K562 (cell line): ENCODE measurements around the gene KPTN. TPM values are rescaled to one million over a fixed set of nuclear protein-coding genes. Genes with fewer than 3 reads are reported as not detected.

Source experiments
- ATAC-seq: fragments of 200-7000 bp; cut with Tn5 transposase; 3 replicates; pipeline ENCODE4 v1.9.1; 2020; ENCODE audit warnings: moderate library complexity
- BruUV-seq: library from RNA; stranded (reverse); fragments of 400-500 nt; replicated peaks from 2 replicates; lab custom pipeline; 2021; lab: Mats Ljungman, UMichigan
- CTCF ChIA-PET: fragments of 300-600 bp; formaldehyde crosslinking; extraction: SDS; loops from one replicate; lab custom pipeline; 2021; ENCODE audit warnings: low intra/inter-chr PET ratio; lab: Yijun Ruan, JAX
- POLR2A ChIA-PET: fragments of 300-600, 350-650 bp; sonication (Branson Sonifier 250); formaldehyde crosslinking; extraction: SDS; loops from one replicate; lab custom pipeline; 2021; ENCODE audit warnings: antibody characterized with exemption, inconsistent platforms; lab: Yijun Ruan, JAX
- DNase-seq, 4 experiments: peaks; one replicate each; pipeline versions ENCODE4 v3.0.0 to v3.0.0-alpha.2; 2011 to 2018; ENCODE audit warnings: low spot score in 3 of 4, mixed read lengths in 3 of 4; ENCODE audit errors: extremely low read depth in 1 of 4
- FAIRE-seq: peaks from 2 replicates; lab custom pipeline; 2011; peaks lifted over from hg19 to GRCh38; lab: Jason Lieb, UNC
- H2AFZ ChIP-seq: 2 replicates; pipeline ENCODE4 v1.6.0; 2011; ENCODE audit warnings: low read depth, low read length, control low read depth, inconsistent platforms
- H3K27ac ChIP-seq: fragments of 200-600 bp; 3 replicates; pipeline ENCODE4 v1.8.0; 2011; ENCODE audit warnings: low read depth, mild to moderate bottlenecking, control low read depth, inconsistent platforms, low read length, moderate library complexity, mixed read lengths; ENCODE audit errors: extremely low read depth
- H3K27me3 ChIP-seq, 2 experiments: fragments of 300-600 bp in 1 of 2; 2 replicates in 1 of 2; 3 replicates in 1 of 2; pipeline versions ENCODE4 v1.6.0 to v1.8.0; 2011; ENCODE audit warnings: inconsistent platforms in 2 of 2, low read length in 2 of 2, mild to moderate bottlenecking in 1 of 2, mixed read lengths in 1 of 2, moderate library complexity in 1 of 2; ENCODE audit not compliant: control insufficient read depth in 2 of 2, insufficient read depth in 2 of 2
- H3K36me3 ChIP-seq: fragments of 300-600 bp; 3 replicates; pipeline ENCODE4 v1.8.0; 2011; ENCODE audit warnings: mild to moderate bottlenecking, low read length, inconsistent platforms; ENCODE audit not compliant: control insufficient read depth, insufficient read depth
- H3K4me1 ChIP-seq, 2 experiments: fragments of 200-600 bp in 1 of 2; replicated peaks in 1 of 2; 2 replicates in 1 of 2; 3 replicates in 1 of 2; pipeline versions ENCODE4 v1.5.1 to v1.8.0; 2011; ENCODE audit warnings: inconsistent platforms in 2 of 2, low read length in 2 of 2, mild to moderate bottlenecking in 1 of 2, mixed read lengths in 1 of 2, moderate library complexity in 1 of 2; ENCODE audit not compliant: control insufficient read depth in 2 of 2, insufficient read depth in 2 of 2
- H3K4me2 ChIP-seq: 2 replicates; pipeline ENCODE4 v1.6.1; 2011; ENCODE audit warnings: low read length, control low read depth, inconsistent platforms, mixed read lengths; ENCODE audit not compliant: insufficient read depth
- H3K4me3 ChIP-seq: fragments of 200-600 bp; sonication (generic), shearing (Covaris generic); 2 replicates; pipeline ENCODE4 v1.5.1; 2016; ENCODE audit warnings: control low read depth, inconsistent platforms
- H3K79me2 ChIP-seq: fragments of 200-600 bp; 3 replicates; pipeline ENCODE4 v1.8.0; 2011; ENCODE audit warnings: low read length, inconsistent platforms; ENCODE audit not compliant: control insufficient read depth, insufficient read depth
- H3K9ac ChIP-seq, 2 experiments: 2 replicates each; pipeline versions ENCODE4 v1.6.0 to v1.6.1; 2011; ENCODE audit warnings: low read depth in 2 of 2, low read length in 2 of 2, control low read depth in 1 of 2, inconsistent platforms in 1 of 2, mild to moderate bottlenecking in 1 of 2, mixed read lengths in 1 of 2; ENCODE audit not compliant: insufficient read depth in 1 of 2
- H3K9me1 ChIP-seq: one replicate; pipeline ENCODE4 v1.6.0; 2011; ENCODE audit warnings: inconsistent platforms, mild to moderate bottlenecking, low read length, moderate library complexity; ENCODE audit not compliant: control insufficient read depth, insufficient read depth
- H3K9me3 ChIP-seq: replicated peaks from 2 replicates; pipeline ENCODE4 v1.5.1; 2011; ENCODE audit warnings: low read depth, low read length, inconsistent platforms; ENCODE audit not compliant: control insufficient read depth, insufficient read depth
- H4K20me1 ChIP-seq: replicated peaks from 2 replicates; pipeline ENCODE4 v1.6.1; 2011; ENCODE audit warnings: low read length, inconsistent platforms, mixed read lengths; ENCODE audit not compliant: control insufficient read depth, insufficient read depth
- ADNP ChIP-seq: fragments of 200-800 bp; sonication (Bioruptor generic); IDR thresholded peaks from 2 replicates; pipeline ENCODE4 v1.6.1; 2016; ENCODE audit warnings: missing genetic modification characterization, missing compliant biosample characterization
- EWSR1 ChIP-seq: fragments of 450-650 bp; IDR thresholded peaks from 2 replicates; pipeline ENCODE4 v1.6.1; 2018; ENCODE audit warnings: borderline replicate concordance, mild to moderate bottlenecking, low read depth, moderate library complexity; ENCODE audit not compliant: partially characterized antibody
- FOXK1 ChIP-seq: sonication (generic); formaldehyde crosslinking; IDR thresholded peaks from 2 replicates; pipeline ENCODE4 v1.8.0; 2022; ENCODE audit warnings: missing genetic modification reagents, mild to moderate bottlenecking, borderline replicate concordance
- FOXM1 ChIP-seq, 2 experiments: fragments of 450-650 bp in 1 of 2; sonication (generic) in 1 of 2; formaldehyde crosslinking in 1 of 2; IDR thresholded peaks; 2 replicates each; pipeline versions ENCODE4 v1.6.1 to v1.9.0; 2017 to 2022; ENCODE audit warnings: low read depth in 2 of 2, mild to moderate bottlenecking in 2 of 2, missing genetic modification reagents in 1 of 2, moderate library complexity in 1 of 2
- HEY1 ChIP-seq: fragments of 250-450 bp; sonication (Bioruptor Pico); IDR thresholded peaks from 2 replicates; pipeline ENCODE4 v1.5.0; 2020; ENCODE audit warnings: mild to moderate bottlenecking, moderate library complexity, borderline replicate concordance
- ILF3 ChIP-seq: fragments of 450-650 bp; IDR thresholded peaks from 2 replicates; pipeline ENCODE4 v1.6.1; 2018; ENCODE audit warnings: antibody characterized with exemption, mild to moderate bottlenecking, moderate library complexity, borderline replicate concordance
- KDM1A ChIP-seq, 2 experiments: fragments of 450-650 bp; IDR thresholded peaks; 2 replicates each; pipeline ENCODE4 v1.6.1; 2016; ENCODE audit warnings: mild to moderate bottlenecking in 2 of 2
- MTA1 ChIP-seq: fragments of 450-650 bp; IDR thresholded peaks from 2 replicates; pipeline ENCODE4 v1.6.1; 2017; ENCODE audit warnings: borderline replicate concordance
- NFE2 ChIP-seq: IDR thresholded peaks from 2 replicates; pipeline ENCODE4 v1.6.1; 2014; ENCODE audit warnings: antibody characterized with exemption, low read depth
- SAP30 ChIP-seq: fragments of 200-600 bp; sonication (generic); IDR thresholded peaks from 2 replicates; pipeline ENCODE4 v1.6.1; 2012; ENCODE audit warnings: borderline replicate concordance, low read depth, mild to moderate bottlenecking, moderate library complexity, low read length, control low read depth, inconsistent platforms; ENCODE audit not compliant: insufficient read depth, poor library complexity, severe bottlenecking
- TAF7 ChIP-seq: fragments of 450-650 bp; IDR thresholded peaks from 2 replicates; pipeline ENCODE4 v1.6.1; 2016; ENCODE audit warnings: missing genetic modification characterization, missing compliant biosample characterization
- TFAP4 ChIP-seq: sonication (generic); formaldehyde crosslinking; IDR thresholded peaks from 2 replicates; pipeline ENCODE4 v1.8.0; 2022; ENCODE audit warnings: missing genetic modification reagents, mild to moderate bottlenecking, moderate library complexity, borderline replicate concordance
- ZBTB5 ChIP-seq: fragments of 450-650 bp; IDR thresholded peaks from 2 replicates; pipeline ENCODE4 v1.6.1; 2017; ENCODE audit warnings: antibody characterized with exemption
- ZNF280B ChIP-seq: fragments of 250-450 bp; sonication (Bioruptor Pico); IDR thresholded peaks from 2 replicates; pipeline ENCODE4 v1.5.1; 2021; ENCODE audit warnings: mild to moderate bottlenecking
- WGBS: fragments of 100-300 bp; shearing (Covaris generic); methylation state at CpG from one replicate; pipeline ENCODE4 v1.1.6; 2016; ENCODE audit warnings: low coverage, mixed read lengths; ENCODE audit not compliant: insufficient coverage; ENCODE audit errors: missing lambda C conversion rate; 5-methylcytosine and 5-hydroxymethylcytosine counted together
- in situ Hi-C: fragments of 300-500 bp; cut with MboI; formaldehyde crosslinking; loops from 4 replicates; pipeline ENCODE4 v1.15.0; 2018; ENCODE audit warnings: inconsistent platforms, mixed read lengths
- intact Hi-C: fragments of 100-400 bp; cut with micrococcal nuclease; formaldehyde crosslinking; loops from 2 replicates; pipeline ENCODE4 v1.14.2; 2022
- polyA plus RNA-seq, 8 experiments: library from polyadenylated mRNA; depleted of rRNA in 4 of 8; stranded (reverse) in 5 of 8; unstranded in 3 of 8; fragments of >200 nt; fragmentation: Nextera tagmentation in 2 of 8; fragmentation: Illumina TruSeq in 1 of 8; extraction: Ambion mirVana in 2 of 8; extraction: Trizol in 1 of 8; gene quantifications; 2 replicates each; pipeline versions ENCODE4 v1.2.1 to v1.2.3, GENCODE V29; 2011 to 2014; ENCODE audit warnings: inconsistent platforms in 1 of 8, missing spikeins in 1 of 8
- total RNA-seq, 7 experiments: library from RNA; depleted of rRNA in 6 of 7; stranded (reverse); fragments of >200 nt in 6 of 7; fragmentation: Illumina TruSeq in 2 of 7; extraction: Trizol in 2 of 7; gene quantifications; 2 replicates each; pipeline versions ENCODE4 v1.2.1 to v1.2.3, GENCODE V29; 2011 to 2021; ENCODE audit warnings: low replicate concordance in 1 of 7

Gene KPTN
- total and polyA plus RNA-seq, 9 of the 15 experiments (the other 6 are each of a cell fraction or from before 2014, with no cell fraction given): 0.56 to 18.2 (median 8.5) TPM

- no peak for TF ChIP-seq EWSR1
Observed at GRCh38 chr19:47480658-47481057, 3.4 kb downstream of the KPTN start (continued).

- WGBS: 6% methylated on average over 14 of the region's 39 CpGs
- CTCF ChIA-PET: no interaction called here
- Histone ChIP-seq H3K9me3 (no peaks in the 10 kb centered on the region), H4K20me1 (no peaks in the 10 kb centered on the region), H3K4me1 (peaks cover 7 to 37% of the 10 kb centered on the region in 2 experiments; a peak in 3 of 5 replicates), H3K9me1 (no peaks in the 10 kb centered on the region), H3K36me3 (no peaks in the 10 kb centered on the region), H3K4me2 (peak overlapping the region; percentile 51), H2AFZ (peak overlapping the region; percentile 87), H3K4me3 (peak overlapping the region; percentile 27), H3K27me3 (no peaks in the 10 kb centered on the region), H3K27ac (0 out of 3 replicates have a peak overlapping the region, but pooled peaks have one; percentile 32), H3K9ac (peak overlapping the region; percentile 26 to 89; a peak in 3 of 4 replicates), H3K79me2 (peaks cover 7% of the 10 kb centered on the region)
- in situ Hi-C loops: no loop called here
- intact Hi-C loops: loop anchor here (5.0 kb wide), 2 partner anchors 37 to 43 kb away; partner anchors contain the start of gene NAPA
- no TSS peak for BruUV-seq
- POLR2A ChIA-PET: interaction anchor here (0.6 to 1.7 kb wide), 6 partner anchors 11 to 1002 kb away, joined by 3 to 5 read pairs (median 4); no protein-coding TSS in a partner anchor
- peak; percentile 88 to 97 (median 97) for DNase-seq
- ATAC-seq: peak; percentile 86
- peak; percentile 32 for FAIRE-seq
- no peak for TF ChIP-seq NFE2
- no peak for TF ChIP-seq HEY1 (CRISPR knock-in tag)
- TF ChIP-seq MTA1: no peak
- TF ChIP-seq ZBTB5: no peak
- no peak for TF ChIP-seq FOXM1 (IDR thresholded peaks at IDR 0.05; ENCODE audit: low read depth)
- no peak for TF ChIP-seq FOXM1 (CRISPR knock-in tag; IDR thresholded peaks at IDR 0.05; ENCODE audit: low read depth)
- no peak for TF ChIP-seq KDM1A (IDR thresholded peaks at IDR 0.05)
- no peak for TF ChIP-seq ADNP
- TF ChIP-seq SAP30: no peak
- no peak for TF ChIP-seq ILF3
- TF ChIP-seq TFAP4 (CRISPR knock-in tag): peak; percentile 43; the same call in 1 of the 2 replicates
- TF ChIP-seq ZNF280B (CRISPR knock-in tag): no peak
- TF ChIP-seq TAF7 (tag): no peak
- no peak for TF ChIP-seq FOXK1
Observed at GRCh38 chr19:47479701-47480503, 4.1 kb downstream of the KPTN start.
